ENCODE results near the gene TCOF1.

The TCOF1 gene

GRCh38 chr5:150341989-150342388 is 15.5 kb upstream of the TCOF1 start:
- no peak overlapping the region for H3K9ac ChIP-seq (ENCODE audit: low read length)
- H2BK120ac ChIP-seq (ENCODE audit: low read depth, low read length) = no peak overlapping the region
- no peak for DNase-seq
- no peaks in the 10 kb centered on the region for H3K27me3 ChIP-seq (ENCODE audit: insufficient read depth, low read length, poor library complexity)
- no peak overlapping the region for H2BK5ac ChIP-seq (ENCODE audit: low read length)
- H4K8ac ChIP-seq (ENCODE audit: low read depth, low read length) = no peak overlapping the region
- H3K56ac ChIP-seq (ENCODE audit: low read length) = no peak overlapping the region
- H3K79me2 ChIP-seq (ENCODE audit: control insufficient read depth, insufficient read depth, low read length) = no peaks in the 10 kb centered on the region
- H3K4me2 ChIP-seq (ENCODE audit: low read length) = no peak overlapping the region
- H3K27ac ChIP-seq (ENCODE audit: low read depth, low read length) = no peak overlapping the region
- H3K4ac ChIP-seq (ENCODE audit: low read depth, low read length) = no peak overlapping the region
- no peaks in the 10 kb centered on the region for H3K4me1 ChIP-seq (ENCODE audit: control insufficient read depth, low read depth, low read length)
- no peaks in the 10 kb centered on the region for H3K36me3 ChIP-seq (ENCODE audit: control insufficient read depth, insufficient read depth, low read length)
- H3K79me1 ChIP-seq (ENCODE audit: low read length) = no peaks in the 10 kb centered on the region
- no peak overlapping the region for H3K18ac ChIP-seq (ENCODE audit: low read length)
- no peak overlapping the region for H3K4me3 ChIP-seq (ENCODE audit: low read length)
- H2BK15ac ChIP-seq (replicated peaks; ENCODE audit: low read depth) = no peak overlapping the region
- H4K5ac ChIP-seq (ENCODE audit: low read length) = no peak overlapping the region
- no CpG with 5 or more reads among the region's 1 CpG for WGBS (ENCODE audit: extremely low coverage, insufficient coverage, low lambda C conversion rate)
- H2AK5ac ChIP-seq (ENCODE audit: low read length) = no peak overlapping the region
- no peak overlapping the region for H3K23ac ChIP-seq (ENCODE audit: low read length)

- no peak overlapping the region for H4K5ac ChIP-seq (ENCODE audit: low read length)
- no peak overlapping the region for H4K8ac ChIP-seq (ENCODE audit: low read depth, low read length)
- WGBS (ENCODE audit: extremely low coverage, insufficient coverage, low lambda C conversion rate) = no CpG with 5 or more reads among the region's 5 CpGs
- H3K4me3 ChIP-seq (ENCODE audit: low read length) = no peak overlapping the region
- H3K56ac ChIP-seq (ENCODE audit: low read length) = no peak overlapping the region
- H3K4ac ChIP-seq (ENCODE audit: low read depth, low read length) = no peak overlapping the region
- no peak overlapping the region for H3K18ac ChIP-seq (ENCODE audit: low read length)
- no peak overlapping the region for H3K27ac ChIP-seq (ENCODE audit: low read depth, low read length)
- no peaks in the 10 kb centered on the region for H3K36me3 ChIP-seq (ENCODE audit: control insufficient read depth, insufficient read depth, low read length)
- no peaks in the 10 kb centered on the region for H3K4me1 ChIP-seq (ENCODE audit: control insufficient read depth, low read depth, low read length)
- no peaks in the 10 kb centered on the region for H3K79me2 ChIP-seq (ENCODE audit: control insufficient read depth, insufficient read depth, low read length)
- H2BK120ac ChIP-seq (ENCODE audit: low read depth, low read length) = no peak overlapping the region
- no peak overlapping the region for H2BK5ac ChIP-seq (ENCODE audit: low read length)
- H3K79me1 ChIP-seq (ENCODE audit: low read length) = no peaks in the 10 kb centered on the region
- DNase-seq = no peak
- no peak overlapping the region for H3K9ac ChIP-seq (ENCODE audit: low read length)
- H3K4me2 ChIP-seq (ENCODE audit: low read length) = no peak overlapping the region
- H2AK5ac ChIP-seq (ENCODE audit: low read length) = no peak overlapping the region
- no peaks in the 10 kb centered on the region for H3K27me3 ChIP-seq (ENCODE audit: insufficient read depth, low read length, poor library complexity)
- no peak overlapping the region for H2BK15ac ChIP-seq (replicated peaks; ENCODE audit: low read depth)
- H3K23ac ChIP-seq (ENCODE audit: low read length) = no peak overlapping the region
Measured at GRCh38 chr5:150342583-150342982, 14.9 kb upstream of the TCOF1 start.

DNA sequence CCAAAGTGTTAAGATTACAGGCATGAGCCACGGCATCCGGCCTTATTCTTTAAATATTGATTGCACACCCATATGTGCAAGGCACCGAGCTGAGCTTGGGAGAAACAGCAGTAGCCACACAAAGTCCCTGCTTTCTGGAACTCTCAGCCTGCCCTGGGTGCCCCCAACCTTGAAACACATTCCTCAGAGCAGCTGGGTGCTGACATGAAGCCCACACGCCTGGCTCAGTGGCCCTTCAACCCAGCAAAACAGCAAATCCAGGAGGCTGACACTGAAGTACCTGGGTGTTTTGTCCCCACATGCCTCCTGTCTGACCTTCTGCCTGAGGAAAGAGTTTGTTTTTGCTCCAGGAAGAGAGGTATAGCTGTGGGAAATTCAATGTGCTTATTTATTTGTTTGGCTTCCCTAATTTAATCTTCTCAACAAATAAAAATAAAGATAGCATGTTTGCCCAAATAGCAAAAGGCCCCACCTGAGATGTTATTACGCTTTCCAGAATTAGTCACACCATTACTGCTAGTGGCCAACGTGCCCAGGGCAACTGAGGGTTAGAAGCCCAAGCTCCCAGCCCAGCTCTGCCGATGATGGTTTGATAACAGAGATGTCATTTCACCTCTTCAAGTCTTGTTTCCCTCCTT is 13.4 kb upstream of the TCOF1 start:
- WGBS (ENCODE audit: extremely low coverage, insufficient coverage, low lambda C conversion rate) = no CpG with 5 or more reads among the region's 7 CpGs
- H2BK120ac ChIP-seq (ENCODE audit: low read depth, low read length) = no peak overlapping the region
- H2AK5ac ChIP-seq (ENCODE audit: low read length) = no peak overlapping the region

GRCh38 chr5:150345716-150346115 is 11.8 kb upstream of the TCOF1 start:
- H3K23ac ChIP-seq (ENCODE audit: low read length) = no peak overlapping the region
- no peak overlapping the region for H2BK15ac ChIP-seq (replicated peaks; ENCODE audit: low read depth)
- H4K5ac ChIP-seq (ENCODE audit: low read length) = no peak overlapping the region
- H3K79me2 ChIP-seq (ENCODE audit: control insufficient read depth, insufficient read depth, low read length) = no peaks in the 10 kb centered on the region
- no peak overlapping the region for H2BK5ac ChIP-seq (ENCODE audit: low read length)
- no peak overlapping the region for H2BK120ac ChIP-seq (ENCODE audit: low read depth, low read length)
- H3K4me1 ChIP-seq (ENCODE audit: control insufficient read depth, low read depth, low read length) = no peaks in the 10 kb centered on the region
- H3K36me3 ChIP-seq (ENCODE audit: control insufficient read depth, insufficient read depth, low read length) = no peaks in the 10 kb centered on the region
- H3K79me1 ChIP-seq (ENCODE audit: low read length) = no peaks in the 10 kb centered on the region
- H4K8ac ChIP-seq (ENCODE audit: low read depth, low read length) = no peak overlapping the region
- no peak overlapping the region for H3K27ac ChIP-seq (ENCODE audit: low read depth, low read length)
- H3K56ac ChIP-seq (ENCODE audit: low read length) = no peak overlapping the region
- H3K4me3 ChIP-seq (ENCODE audit: low read length) = no peak overlapping the region
- no peak for DNase-seq
- H3K4ac ChIP-seq (ENCODE audit: low read depth, low read length) = no peak overlapping the region
- H3K4me2 ChIP-seq (ENCODE audit: low read length) = no peak overlapping the region
- no peak overlapping the region for H3K18ac ChIP-seq (ENCODE audit: low read length)
- no peak overlapping the region for H2AK5ac ChIP-seq (ENCODE audit: low read length)
- no peak overlapping the region for H3K9ac ChIP-seq (ENCODE audit: low read length)
- WGBS (ENCODE audit: extremely low coverage, insufficient coverage, low lambda C conversion rate) = no CpG with 5 or more reads among the region's 5 CpGs
- H3K27me3 ChIP-seq (ENCODE audit: insufficient read depth, low read length, poor library complexity) = no peaks in the 10 kb centered on the region

More for the DNA sequence above, 13.4 kb upstream of the TCOF1 start:
- Histone ChIP-seq H4K8ac (ENCODE audit: low read depth, low read length) (no peak overlapping the region), H3K36me3 (ENCODE audit: control insufficient read depth, insufficient read depth, low read length) (no peaks in the 10 kb centered on the region), H3K79me2 (ENCODE audit: control insufficient read depth, insufficient read depth, low read length) (no peaks in the 10 kb centered on the region), H3K9ac (ENCODE audit: low read length) (no peak overlapping the region), H3K56ac (ENCODE audit: low read length) (no peak overlapping the region), H3K79me1 (ENCODE audit: low read length) (no peaks in the 10 kb centered on the region), H3K23ac (ENCODE audit: low read length) (no peak overlapping the region), H2BK5ac (ENCODE audit: low read length) (no peak overlapping the region), H4K5ac (ENCODE audit: low read length) (no peak overlapping the region), H2BK15ac (replicated peaks; ENCODE audit: low read depth) (no peak overlapping the region), H3K27me3 (ENCODE audit: insufficient read depth, low read length, poor library complexity) (no peaks in the 10 kb centered on the region), H3K18ac (ENCODE audit: low read length) (no peak overlapping the region), H3K4me2 (ENCODE audit: low read length) (no peak overlapping the region), H3K27ac (ENCODE audit: low read depth, low read length) (no peak overlapping the region), H3K4me3 (ENCODE audit: low read length) (no peak overlapping the region), H3K4me1 (ENCODE audit: control insufficient read depth, low read depth, low read length) (no peaks in the 10 kb centered on the region), H3K4ac (ENCODE audit: low read depth, low read length) (no peak overlapping the region)
- DNase-seq = no peak

- no peaks in the 10 kb centered on the region for H3K79me2 ChIP-seq (ENCODE audit: control insufficient read depth, insufficient read depth, low read length)
- no peak overlapping the region for H3K27ac ChIP-seq (ENCODE audit: low read depth, low read length)
- no peak overlapping the region for H3K4me2 ChIP-seq (ENCODE audit: low read length)
- H2BK120ac ChIP-seq (ENCODE audit: low read depth, low read length) = no peak overlapping the region
- no peak overlapping the region for H3K9ac ChIP-seq (ENCODE audit: low read length)
- H3K4me1 ChIP-seq (ENCODE audit: control insufficient read depth, low read depth, low read length) = no peaks in the 10 kb centered on the region
- H4K8ac ChIP-seq (ENCODE audit: low read depth, low read length) = no peak overlapping the region
- no peak overlapping the region for H2AK5ac ChIP-seq (ENCODE audit: low read length)
- WGBS (ENCODE audit: extremely low coverage, insufficient coverage, low lambda C conversion rate) = no CpG with 5 or more reads among the region's 6 CpGs
- H3K79me1 ChIP-seq (ENCODE audit: low read length) = no peaks in the 10 kb centered on the region
- H3K56ac ChIP-seq (ENCODE audit: low read length) = no peak overlapping the region
- H4K5ac ChIP-seq (ENCODE audit: low read length) = no peak overlapping the region
- H3K27me3 ChIP-seq (ENCODE audit: insufficient read depth, low read length, poor library complexity) = no peaks in the 10 kb centered on the region
- no peak overlapping the region for H3K23ac ChIP-seq (ENCODE audit: low read length)
- H3K4ac ChIP-seq (ENCODE audit: low read depth, low read length) = no peak overlapping the region
- H2BK5ac ChIP-seq (ENCODE audit: low read length) = no peak overlapping the region
- no peak for DNase-seq
- no peaks in the 10 kb centered on the region for H3K36me3 ChIP-seq (ENCODE audit: control insufficient read depth, insufficient read depth, low read length)
- H3K4me3 ChIP-seq (ENCODE audit: low read length) = no peak overlapping the region
- no peak overlapping the region for H3K18ac ChIP-seq (ENCODE audit: low read length)
- no peak overlapping the region for H2BK15ac ChIP-seq (replicated peaks; ENCODE audit: low read depth)
Measured at GRCh38 chr5:150346592-150346991, 10.9 kb upstream of the TCOF1 start.

- Histone ChIP-seq H4K5ac (ENCODE audit: low read length) (no peak overlapping the region), H4K8ac (ENCODE audit: low read depth, low read length) (no peak overlapping the region), H3K4me3 (ENCODE audit: low read length) (no peak overlapping the region), H3K79me2 (ENCODE audit: control insufficient read depth, insufficient read depth, low read length) (no peaks in the 10 kb centered on the region), H3K9ac (ENCODE audit: low read length) (no peak overlapping the region), H3K27ac (ENCODE audit: low read depth, low read length) (no peak overlapping the region), H2BK120ac (ENCODE audit: low read depth, low read length) (no peak overlapping the region), H3K23ac (ENCODE audit: low read length) (no peak overlapping the region), H3K56ac (ENCODE audit: low read length) (no peak overlapping the region), H2BK5ac (ENCODE audit: low read length) (no peak overlapping the region), H3K4me2 (ENCODE audit: low read length) (no peak overlapping the region), H3K79me1 (ENCODE audit: low read length) (no peaks in the 10 kb centered on the region), H3K4me1 (ENCODE audit: control insufficient read depth, low read depth, low read length) (no peaks in the 10 kb centered on the region), H3K27me3 (ENCODE audit: insufficient read depth, low read length, poor library complexity) (no peaks in the 10 kb centered on the region), H2BK15ac (replicated peaks; ENCODE audit: low read depth) (no peak overlapping the region), H2AK5ac (ENCODE audit: low read length) (no peak overlapping the region), H3K36me3 (ENCODE audit: control insufficient read depth, insufficient read depth, low read length) (no peaks in the 10 kb centered on the region), H3K4ac (ENCODE audit: low read depth, low read length) (no peak overlapping the region), H3K18ac (ENCODE audit: low read length) (no peak overlapping the region)
- WGBS (ENCODE audit: extremely low coverage, insufficient coverage, low lambda C conversion rate) = no CpG with 5 or more reads among the region's 2 CpGs
- DNase-seq = peak; percentile 13
Measured at GRCh38 chr5:150347003-150347402, 10.5 kb upstream of the TCOF1 start.

All from mesendoderm (in vitro differentiated cells).